HG03045 (cell line): ENCODE measurements around the gene NDUFB4.

ENCODE experiments used
- ATAC-seq: cut with Tn5 transposase; IDR thresholded peaks from one replicate; pipeline ENCODE4 v1.9.1; 2021; ENCODE audit warnings: mild to moderate bottlenecking, moderate library complexity; ENCODE audit not compliant: unreplicated experiment

The NDUFB4 gene

GRCh38 chr3:120596116-120596852, at the start of gene NDUFB4:
Gene NDUFB4 (plus strand): TSS chr3:120596336. CDS start chr3:120596360, 24 bp downstream.
- peak; percentile 95 for ATAC-seq

GRCh38 chr3:120550546-120550945, 45.6 kb upstream of the NDUFB4 start:
- ATAC-seq, result no peak

GRCh38 chr3:120552184-120553172, 43.7 kb upstream of the NDUFB4 start:
- no peak for ATAC-seq

- no peak for ATAC-seq
These were observed 41.1 kb upstream of the NDUFB4 start for GRCh38 chr3:120554812-120555606.

GRCh38 chr3:120555657-120556509, 40.3 kb upstream of the NDUFB4 start:
- ATAC-seq, result no peak

GRCh38 chr3:120557115-120557514, 39.0 kb upstream of the NDUFB4 start:
- ATAC-seq, result no peak

- ATAC-seq, result peak; percentile 90
These were observed 37.3 kb upstream of the NDUFB4 start for GRCh38 chr3:120558771-120559241.

GRCh38 chr3:120559242-120560061, 36.7 kb upstream of the NDUFB4 start:
- peak; percentile 27 for ATAC-seq

GRCh38 chr3:120560304-120561250, 35.6 kb upstream of the NDUFB4 start:
- ATAC-seq, result no peak

GRCh38 chr3:120561251-120562045, 34.7 kb upstream of the NDUFB4 start:
- ATAC-seq, result peak; percentile 44

GRCh38 chr3:120563356-120564022, 32.6 kb upstream of the NDUFB4 start:
- ATAC-seq, result no peak

GRCh38 chr3:120566243-120566975, 29.7 kb upstream of the NDUFB4 start:
- no peak for ATAC-seq

- ATAC-seq, result no peak
These were observed 28.6 kb upstream of the NDUFB4 start for GRCh38 chr3:120567370-120568201.

GRCh38 chr3:120568202-120568531, 28.0 kb upstream of the NDUFB4 start:
- no peak for ATAC-seq

- no peak for ATAC-seq
These were observed 27.5 kb upstream of the NDUFB4 start for GRCh38 chr3:120568598-120568997.
